ENCODE measurements around the gene USP6NL. TPM values are rescaled to one million over a fixed set of nuclear protein-coding genes. Genes with fewer than 3 reads are reported as not detected.

Gene USP6NL
- polyA plus RNA-seq, 1 of the 3 experiments (the other 2 are of a cell fraction) = 8.9 TPM

GRCh38 chr10:11506247-11506789 is 105.1 kb downstream of the USP6NL start:
- WGBS (ENCODE audit: low lambda C conversion rate) = 96% methylated on average over 3 of the region's 3 CpGs
- Histone ChIP-seq H3K9ac (no peak overlapping the region), H3K27ac (ENCODE audit: low read depth in 2 of 2, low read length in 1 of 2) (no peak overlapping the region), H3K4me2 (no peak overlapping the region), H3K9me2 (no peaks in the 10 kb centered on the region), H3F3A (replicated peaks; ENCODE audit: insufficient read depth) (no peaks in the 10 kb centered on the region), H3K9me3 (no peaks in the 10 kb centered on the region), H3K4me1 (ENCODE audit: control insufficient read depth in 1 of 2, insufficient read depth in 2 of 2, low read depth in 1 of 2, low read length in 1 of 2) (peaks cover 0 to 4% of the 10 kb centered on the region in 2 experiments; a peak in 3 of 4 replicates), H3K79me2 (ENCODE audit: insufficient read depth) (no peaks in the 10 kb centered on the region), H3K27me3 (ENCODE audit: insufficient read depth) (no peaks in the 10 kb centered on the region), H4K20me1 (ENCODE audit: insufficient read depth) (no peaks in the 10 kb centered on the region), H2AFZ (ENCODE audit: low read depth) (no peak overlapping the region), H3K36me3 (replicated peaks in 1 of 2; ENCODE audit: control insufficient read depth in 1 of 2, insufficient read depth in 2 of 2, low read length in 1 of 2) (peaks cover 9 to 11% of the 10 kb centered on the region in 2 experiments), H3K4me3 (ENCODE audit: low read depth in 2 of 2, low read length in 1 of 2) (no peak overlapping the region)
- TF ChIP-seq JUND (IDR thresholded peaks at IDR 0.05) = no peak
- ChIA-PET CTCF (interaction anchor here (1.4 kb wide), 1 partner anchor 252 kb away, joined by 7 read pairs; no protein-coding TSS in a partner anchor), POLR2A (no interaction called here)
- DNase-seq = no peak

GRCh38 chr10:11505639-11506038 is 105.8 kb downstream of the USP6NL start:
- Histone ChIP-seq H4K20me1 (ENCODE audit: insufficient read depth) (no peaks in the 10 kb centered on the region), H3K4me1 (ENCODE audit: control insufficient read depth in 1 of 2, insufficient read depth in 2 of 2, low read depth in 1 of 2, low read length in 1 of 2) (peaks cover 0 to under 1% of the 10 kb centered on the region in 2 experiments; a peak in 2 of 4 replicates), H3K4me2 (no peak overlapping the region), H3K9me2 (no peaks in the 10 kb centered on the region), H3F3A (replicated peaks; ENCODE audit: insufficient read depth) (no peaks in the 10 kb centered on the region), H3K36me3 (replicated peaks in 1 of 2; ENCODE audit: control insufficient read depth in 1 of 2, insufficient read depth in 2 of 2, low read length in 1 of 2) (peaks cover 11 to 12% of the 10 kb centered on the region in 2 experiments), H3K9ac (no peak overlapping the region), H3K9me3 (no peaks in the 10 kb centered on the region), H3K27me3 (ENCODE audit: insufficient read depth) (no peaks in the 10 kb centered on the region), H3K27ac (ENCODE audit: low read depth in 2 of 2, low read length in 1 of 2) (no peak overlapping the region), H3K4me3 (ENCODE audit: low read depth in 2 of 2, low read length in 1 of 2) (no peak overlapping the region), H2AFZ (ENCODE audit: low read depth) (no peak overlapping the region), H3K79me2 (ENCODE audit: insufficient read depth) (no peaks in the 10 kb centered on the region)
- no peak for DNase-seq
- ChIA-PET CTCF (interaction anchor here (1.1 to 1.4 kb wide), 2 partner anchors 9 to 252 kb away, joined by 3 to 7 read pairs; no protein-coding TSS in a partner anchor), POLR2A (no interaction called here)
- 92% methylated on average over 3 of the region's 3 CpGs for WGBS (ENCODE audit: low lambda C conversion rate)
- TF ChIP-seq RAD21 (IDR thresholded peaks at IDR 0.05; ENCODE audit: low read length) = no peak
- no peak for TF ChIP-seq MAX (IDR thresholded peaks at IDR 0.05; ENCODE audit: low read depth)

GRCh38 chr10:11504566-11505285 is 106.7 kb downstream of the USP6NL start:
- CTCF ChIA-PET = interaction anchor here (0.9 to 1.1 kb wide), 3 partner anchors 8 to 10 kb away, joined by 3 read pairs; no protein-coding TSS in a partner anchor
- WGBS (ENCODE audit: low lambda C conversion rate) = 97% methylated on average over 7 of the region's 7 CpGs
- TF ChIP-seq EP300 (IDR thresholded peaks at IDR 0.05; ENCODE audit: borderline replicate concordance in 1 of 2, low read depth in 1 of 2, low read length in 1 of 2) (no peak), FOXM1 (IDR thresholded peaks at IDR 0.05; ENCODE audit: low read depth) (no peak), EZH2phosphoT487 (IDR thresholded peaks at IDR 0.05; ENCODE audit: borderline replicate concordance, low read depth) (no peak)

More at GRCh38 chr10:11504566-11505285, 106.7 kb downstream of the USP6NL start:
- Histone ChIP-seq H3K4me2 (no peak overlapping the region), H3K4me1 (ENCODE audit: control insufficient read depth in 1 of 2, insufficient read depth in 2 of 2, low read depth in 1 of 2, low read length in 1 of 2) (no peaks in the 10 kb centered on the region), H3K27me3 (ENCODE audit: insufficient read depth) (no peaks in the 10 kb centered on the region), H3K36me3 (replicated peaks in 1 of 2; ENCODE audit: control insufficient read depth in 1 of 2, insufficient read depth in 2 of 2, low read length in 1 of 2) (peaks cover 12 to 14% of the 10 kb centered on the region in 2 experiments), H3F3A (replicated peaks; ENCODE audit: insufficient read depth) (no peaks in the 10 kb centered on the region), H3K4me3 (ENCODE audit: low read depth in 2 of 2, low read length in 1 of 2) (no peak overlapping the region), H3K79me2 (ENCODE audit: insufficient read depth) (no peaks in the 10 kb centered on the region), H3K9me2 (no peaks in the 10 kb centered on the region), H4K20me1 (ENCODE audit: insufficient read depth) (no peaks in the 10 kb centered on the region), H3K9me3 (no peaks in the 10 kb centered on the region), H3K27ac (ENCODE audit: low read depth in 2 of 2, low read length in 1 of 2) (no peak overlapping the region), H3K9ac (no peak overlapping the region), H2AFZ (ENCODE audit: low read depth) (no peak overlapping the region)
- POLR2A ChIA-PET = no interaction called here
- DNase-seq = no peak
